HG02798 (cell line): ENCODE measurements around the gene DGKA.
"Not testable (repeated sequence)": the region's sequence is repeated elsewhere in the genome, so short reads cannot be mapped to it uniquely, and the experiment has no call there.

Experiments used
- ATAC-seq: cut with Tn5 transposase; IDR thresholded peaks from one replicate; pipeline ENCODE4 v1.9.1; 2021; ENCODE audit warnings: mild to moderate bottlenecking; ENCODE audit not compliant: unreplicated experiment, poor library complexity

Gene DGKA

DNA sequence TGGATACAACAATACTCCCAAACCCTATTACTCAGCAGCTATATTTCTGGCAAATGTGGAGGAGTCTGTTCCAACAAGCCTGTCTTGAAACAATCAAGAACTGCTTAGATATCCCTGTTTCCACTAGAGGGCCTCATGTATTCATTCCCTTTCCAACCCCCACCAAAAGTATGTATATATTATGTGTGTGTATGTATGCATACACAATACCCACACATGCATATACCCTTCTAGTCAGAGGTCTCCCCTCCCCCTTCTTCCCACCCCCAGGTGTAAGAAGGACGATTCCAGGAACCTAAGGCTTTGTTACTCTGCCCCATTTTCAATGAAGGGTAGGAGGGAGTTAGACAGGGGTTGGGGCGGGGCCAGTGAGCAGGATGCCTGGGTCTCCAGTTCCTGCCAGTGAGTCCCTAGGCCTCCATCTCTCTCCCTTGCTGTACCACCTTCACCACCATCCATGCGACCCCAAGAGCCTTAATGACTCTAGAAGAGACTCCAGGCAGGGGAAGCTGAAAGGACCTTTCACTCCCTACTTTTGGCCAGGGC, at the start of gene DGKA:
Gene DGKA (plus strand): TSS at position 392 of the 546 bp plus-strand sequence. CDS start 5,342 bp downstream, outside the sequence.
- ATAC-seq, result no peak

GRCh38 chr12:55885113-55885512, 45.8 kb upstream of the DGKA start:
- no peak for ATAC-seq

- no peak for ATAC-seq
Observed at GRCh38 chr12:55891310-55891709, 39.7 kb upstream of the DGKA start.

GRCh38 chr12:55893723-55894122, 37.2 kb upstream of the DGKA start:
- ATAC-seq, result no peak

DNA sequence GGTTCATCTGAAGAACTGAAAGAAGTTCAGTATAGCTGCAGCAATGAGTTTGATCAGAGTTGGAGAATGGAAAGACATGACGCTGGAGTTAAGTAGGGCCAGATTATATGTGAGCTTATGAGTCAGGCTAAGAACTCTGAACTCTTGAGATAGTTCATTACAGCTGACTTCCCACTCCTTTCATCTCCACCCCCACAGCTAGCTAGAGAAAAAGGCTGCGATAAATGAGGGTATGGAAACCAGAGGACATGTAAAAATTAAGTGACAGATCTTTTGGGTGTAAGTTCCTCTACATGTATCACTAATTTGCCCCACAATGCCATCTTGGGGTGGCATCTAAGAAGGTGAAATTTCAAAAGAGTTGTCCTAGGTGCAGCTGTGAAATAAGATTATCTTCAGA, 31.9 kb upstream of the DGKA start:
- ATAC-seq, result no peak

- no peak for ATAC-seq
Observed at GRCh38 chr12:55901881-55902490, 29.0 kb upstream of the DGKA start.

DNA sequence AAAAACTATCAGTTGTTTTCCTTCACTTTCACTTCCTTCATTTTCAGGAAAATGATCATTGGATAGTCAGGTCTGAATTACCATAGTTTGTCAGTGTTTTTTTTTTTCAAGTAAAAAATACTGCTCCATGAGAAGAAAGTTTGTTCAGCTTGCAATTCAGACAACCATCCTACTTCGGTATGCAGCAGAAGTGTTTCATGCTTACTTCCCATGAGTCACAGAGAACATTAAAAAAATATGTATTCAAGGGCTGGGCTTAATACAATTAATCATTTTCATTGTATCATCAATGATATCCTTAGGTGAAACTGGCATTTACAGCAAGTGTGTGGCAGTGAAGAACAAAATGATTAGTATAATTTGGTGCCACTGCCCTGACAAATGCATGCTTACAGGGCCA, 24.9 kb upstream of the DGKA start:
- ATAC-seq, result no peak

DNA sequence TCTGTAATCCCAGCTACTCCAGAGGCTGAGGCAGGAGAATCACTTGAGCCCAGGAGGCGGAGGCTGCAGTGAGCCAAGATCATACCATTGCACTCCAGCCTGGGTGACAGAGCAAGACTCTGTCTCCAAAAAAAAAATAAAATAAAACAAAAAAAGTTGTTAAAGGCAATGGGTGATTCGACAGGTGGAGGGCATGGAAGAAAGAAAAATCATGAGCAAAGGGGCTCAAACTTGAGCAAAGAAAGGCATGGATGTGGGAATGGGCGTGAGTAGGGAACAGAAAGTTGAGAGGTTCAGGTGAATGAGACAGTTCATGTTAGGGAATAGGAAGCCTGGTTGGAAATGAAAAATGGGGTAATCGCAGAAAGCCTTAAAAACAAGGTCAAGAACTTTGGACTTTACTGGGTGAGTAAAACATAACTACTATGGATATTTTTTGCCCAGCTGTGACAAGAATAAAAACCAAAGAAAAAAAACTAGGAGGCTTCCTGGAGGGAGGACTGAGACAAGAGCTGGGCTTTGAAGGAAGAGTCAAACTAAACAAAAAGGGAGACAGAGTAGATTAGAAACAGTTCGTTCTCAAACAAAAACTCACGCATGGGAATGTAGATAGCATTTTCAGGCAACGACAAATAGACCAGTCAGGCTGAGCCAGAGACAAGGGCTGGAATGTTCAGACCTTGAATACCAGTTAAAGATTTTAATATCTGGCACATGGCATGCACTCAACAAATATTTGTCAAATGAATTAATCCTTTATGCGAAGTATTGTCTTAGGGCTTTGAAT, 22.0 kb upstream of the DGKA start:
- ATAC-seq, result no peak

GRCh38 chr12:55909513-55909884, 21.5 kb upstream of the DGKA start:
- ATAC-seq, result no peak

DNA sequence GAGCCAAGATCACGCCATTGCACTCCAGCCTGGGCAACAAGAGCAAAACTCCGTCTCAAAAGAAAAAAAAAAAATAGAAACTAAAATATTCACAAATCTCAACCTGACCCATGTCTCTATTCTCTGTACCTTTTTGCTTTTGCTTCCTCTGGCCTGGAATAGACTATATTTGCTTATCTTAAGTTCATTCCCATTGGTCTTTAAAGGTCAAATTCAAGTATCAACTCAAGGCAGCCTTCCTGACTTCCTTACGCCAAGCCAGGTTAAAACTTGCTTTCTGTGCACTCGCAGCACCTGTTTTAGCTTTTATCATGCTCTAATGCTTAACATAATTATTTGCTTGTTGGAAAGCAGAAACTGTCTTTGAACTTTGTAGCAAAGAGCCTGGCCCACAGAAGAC, 18.1 kb upstream of the DGKA start:
- ATAC-seq, result no peak

GRCh38 chr12:55915482-55915859, 15.5 kb upstream of the DGKA start:
- ATAC-seq, result no peak

DNA sequence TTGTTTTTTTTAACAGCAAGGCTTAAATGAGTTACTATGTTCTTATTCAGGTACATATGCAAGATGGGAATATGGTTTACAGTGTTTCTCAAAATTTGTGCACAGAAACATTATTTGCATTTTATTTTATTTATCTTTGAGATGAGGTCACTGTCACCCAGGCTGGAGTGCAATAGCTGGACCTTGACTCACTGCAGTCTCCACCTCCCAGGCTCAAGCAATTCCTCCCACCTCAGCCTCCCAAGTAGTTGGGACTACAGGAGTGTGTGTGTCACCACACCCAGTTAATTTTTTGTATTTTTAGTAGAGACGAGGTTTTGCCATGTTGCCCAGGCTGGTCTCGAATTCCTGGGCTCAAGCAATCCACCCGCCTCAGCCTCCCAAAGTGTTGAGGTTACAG, 11.9 kb upstream of the DGKA start:
- not testable (repeated sequence) for ATAC-seq

GRCh38 chr12:55922126-55922525, 8.8 kb upstream of the DGKA start:
- ATAC-seq, result no peak

GRCh38 chr12:55923648-55924047, 7.3 kb upstream of the DGKA start:
- not testable (repeated sequence) for ATAC-seq

DNA sequence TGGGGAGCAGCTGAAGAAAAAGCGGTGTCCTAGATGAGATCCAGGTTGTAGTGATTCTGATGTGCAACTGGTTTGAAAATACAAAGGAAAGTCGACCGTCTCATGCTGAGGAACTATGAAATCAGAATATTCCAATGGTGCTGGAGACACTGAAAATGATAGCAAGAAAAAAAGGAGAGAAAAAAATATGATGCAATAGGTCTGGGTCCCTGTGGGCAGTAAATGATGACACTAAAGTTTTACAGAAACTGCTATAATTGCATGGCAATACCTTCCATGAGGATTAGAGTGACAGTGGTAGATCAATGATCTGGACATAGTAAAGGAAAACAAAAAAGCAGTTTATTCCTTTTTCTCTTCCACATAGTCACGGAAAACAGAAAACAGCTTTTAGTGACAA, 5.6 kb upstream of the DGKA start:
- ATAC-seq, result no peak

DNA sequence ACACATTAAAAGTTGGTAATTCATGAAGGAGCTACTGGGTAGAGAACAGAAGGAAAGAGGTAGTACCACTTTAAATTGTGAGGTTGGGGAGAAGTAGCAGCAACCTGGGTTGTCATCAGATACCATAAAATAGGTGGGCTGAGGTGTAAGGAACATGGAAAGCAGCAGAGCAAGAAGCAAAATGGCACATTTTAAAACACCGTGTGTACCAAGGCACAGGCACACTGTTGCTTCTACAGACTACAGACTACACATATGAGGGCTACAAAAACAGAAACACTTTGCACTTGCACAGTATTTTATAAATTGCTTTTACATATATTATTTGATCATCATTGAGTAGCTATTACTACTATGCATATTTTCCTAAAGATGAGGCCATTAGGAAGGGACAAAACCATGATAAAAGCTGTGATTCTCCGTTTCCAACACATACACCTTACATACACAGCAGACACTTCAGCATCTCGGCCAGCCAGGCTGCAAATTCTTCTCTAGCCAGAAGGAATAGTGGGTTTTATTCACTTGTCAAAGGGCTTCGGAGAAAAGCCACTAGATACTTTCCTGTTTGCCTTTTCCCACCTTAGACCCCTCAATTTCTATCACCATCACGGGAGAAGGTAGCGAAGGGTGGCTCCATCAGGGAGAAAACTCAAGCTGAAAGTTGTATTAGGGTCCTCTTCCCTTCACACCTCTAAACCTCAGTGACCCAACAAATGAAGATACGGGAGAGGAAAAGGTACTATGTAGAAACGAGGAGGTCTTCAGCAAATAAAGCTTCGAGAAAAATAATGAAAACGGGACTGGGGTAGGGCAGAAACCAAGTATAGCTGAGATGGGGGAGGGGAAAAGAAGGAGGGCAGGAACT, 4.9 kb upstream of the DGKA start:
- no peak for ATAC-seq

DNA sequence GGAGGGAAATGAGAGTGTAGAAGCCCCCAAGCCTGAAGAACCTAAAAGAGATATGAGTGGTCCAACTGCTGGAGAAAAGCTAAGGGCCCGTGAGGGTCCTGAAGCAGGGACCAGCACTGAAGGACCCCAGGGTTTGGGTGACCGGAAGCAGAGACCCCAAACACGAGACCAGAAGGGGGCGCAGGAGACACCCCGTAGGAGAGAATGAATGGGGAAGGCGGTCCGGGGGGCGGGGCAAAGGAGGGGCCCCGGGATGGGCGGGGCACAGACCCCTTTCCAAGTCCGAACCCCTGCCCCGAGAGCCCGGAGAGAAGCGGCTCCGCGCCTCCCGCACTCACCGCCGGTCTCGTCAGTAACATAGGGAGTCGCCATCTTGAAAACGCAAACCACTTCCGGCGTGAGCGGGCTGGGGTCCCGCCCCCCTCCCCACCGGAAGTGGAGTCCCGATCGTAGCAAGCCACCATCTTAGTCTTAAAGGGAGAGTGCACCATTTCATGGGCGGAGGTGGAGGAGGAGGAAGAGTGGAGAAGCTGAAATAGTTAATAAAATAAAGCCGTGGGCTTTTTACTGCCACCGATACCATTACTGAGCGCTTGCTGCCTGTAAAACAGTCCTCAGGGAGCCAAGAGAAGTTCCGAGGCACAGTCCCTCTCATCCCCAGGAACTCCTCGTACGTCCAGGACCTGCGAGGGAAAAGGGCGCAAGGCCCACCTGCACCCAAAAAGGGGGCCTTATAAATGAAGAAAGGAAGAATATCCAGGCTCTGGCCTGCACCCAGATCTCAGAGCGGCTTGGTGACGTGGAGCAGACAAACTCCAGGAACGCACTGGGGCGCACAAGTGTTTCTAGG, 4.0 kb upstream of the DGKA start:
- ATAC-seq, result peak; percentile 52

DNA sequence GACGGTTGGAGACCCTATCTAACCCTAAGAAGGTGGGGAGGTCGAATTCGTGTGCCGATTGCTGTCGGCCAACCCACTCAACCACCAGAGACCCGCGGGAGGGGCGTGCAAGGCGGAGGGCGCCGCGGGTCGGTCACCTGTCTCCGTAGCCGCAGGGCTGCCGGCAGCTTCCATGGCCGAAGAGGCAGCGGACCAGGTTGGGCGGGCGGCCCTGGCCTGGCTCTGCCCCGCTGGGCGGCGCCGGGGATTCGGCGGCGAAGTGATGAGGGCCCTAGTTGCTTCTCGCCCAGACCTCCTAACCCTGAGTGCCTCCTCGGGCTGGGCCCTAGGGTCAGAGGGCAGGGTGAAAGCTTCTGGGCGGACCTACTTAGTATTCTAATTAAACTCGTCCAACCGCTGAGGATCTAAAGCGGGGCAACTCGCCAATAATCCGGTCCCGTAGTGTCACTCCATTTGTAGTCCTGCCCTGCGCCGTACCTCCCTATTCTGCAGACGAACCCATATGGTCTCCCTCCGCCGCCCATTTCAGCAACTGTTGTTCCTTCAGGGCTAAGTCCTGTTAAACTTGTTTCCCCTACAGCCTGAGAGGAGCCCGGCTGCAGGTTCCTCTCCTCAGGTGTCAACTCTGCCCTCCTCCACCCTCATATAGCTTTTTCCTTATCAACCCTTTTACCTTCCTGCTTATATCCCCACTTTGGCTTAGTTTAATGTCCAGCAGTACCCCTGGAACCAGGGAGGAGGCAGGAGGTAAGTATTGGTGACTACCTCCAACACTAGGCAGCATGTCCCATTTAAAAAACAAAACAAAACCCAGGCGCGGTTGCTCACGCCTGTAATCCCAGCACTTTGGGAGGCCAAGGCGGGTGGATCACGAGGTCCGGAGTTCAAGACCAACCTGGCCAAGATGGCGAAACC, 3.1 kb upstream of the DGKA start, which contains the start of gene PYM1:
Gene PYM1 (minus strand): TSS at position 307 of the 915 bp plus-strand sequence. CDS start 133 bp downstream, at position 174.
- ATAC-seq, result peak; percentile 53

GRCh38 chr12:55929306-55929791, 1.6 kb upstream of the DGKA start:
- ATAC-seq, result peak; percentile 27
